Mammary epithelial cell (primary cell): Measurements from ENCODE around the gene TIMM8A.

Experiments
- EZH2 ChIP-seq: IDR thresholded peaks from 2 replicates; pipeline ENCODE4 v1.6.1; 2012; ENCODE audit warnings: low read length, inconsistent platforms, borderline replicate concordance
- TF ChIP-seq, protein P1 (sequence below), 2 donors: IDR thresholded peaks in 1 of 2; conservative IDR thresholded peaks in 1 of 2; 2 replicates each; pipeline ENCODE4 v1.5.1; 2011 to 2012; ENCODE audit warnings: inconsistent platforms in 2 of 2, low read length in 2 of 2, mild to moderate bottlenecking in 2 of 2, control low read depth in 1 of 2, low read depth in 1 of 2; ENCODE audit not compliant: insufficient read depth in 1 of 2; ENCODE audit errors: extremely low read depth in 1 of 2

DNA sequence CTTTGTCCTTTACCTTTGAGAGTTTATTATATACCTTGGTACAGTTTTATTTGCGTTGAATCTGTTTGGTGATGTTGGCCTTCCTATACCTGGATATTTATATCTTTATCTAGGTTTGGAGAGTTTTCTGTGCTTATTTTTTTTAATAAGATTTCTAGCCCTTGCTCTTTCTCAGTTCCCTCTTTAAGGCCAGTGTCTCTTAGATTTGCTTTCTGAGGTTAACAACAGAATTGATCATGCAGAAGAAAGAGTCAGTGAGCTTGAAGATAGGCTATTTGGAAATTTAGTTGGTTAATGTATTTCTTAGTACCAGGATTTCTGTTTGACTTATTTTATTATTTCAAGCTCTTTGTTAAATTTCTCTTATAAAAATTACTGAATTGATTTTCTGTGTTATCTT lies 44.8 kb downstream of the TIMM8A start:
- TF ChIP-seq, protein P1, sequence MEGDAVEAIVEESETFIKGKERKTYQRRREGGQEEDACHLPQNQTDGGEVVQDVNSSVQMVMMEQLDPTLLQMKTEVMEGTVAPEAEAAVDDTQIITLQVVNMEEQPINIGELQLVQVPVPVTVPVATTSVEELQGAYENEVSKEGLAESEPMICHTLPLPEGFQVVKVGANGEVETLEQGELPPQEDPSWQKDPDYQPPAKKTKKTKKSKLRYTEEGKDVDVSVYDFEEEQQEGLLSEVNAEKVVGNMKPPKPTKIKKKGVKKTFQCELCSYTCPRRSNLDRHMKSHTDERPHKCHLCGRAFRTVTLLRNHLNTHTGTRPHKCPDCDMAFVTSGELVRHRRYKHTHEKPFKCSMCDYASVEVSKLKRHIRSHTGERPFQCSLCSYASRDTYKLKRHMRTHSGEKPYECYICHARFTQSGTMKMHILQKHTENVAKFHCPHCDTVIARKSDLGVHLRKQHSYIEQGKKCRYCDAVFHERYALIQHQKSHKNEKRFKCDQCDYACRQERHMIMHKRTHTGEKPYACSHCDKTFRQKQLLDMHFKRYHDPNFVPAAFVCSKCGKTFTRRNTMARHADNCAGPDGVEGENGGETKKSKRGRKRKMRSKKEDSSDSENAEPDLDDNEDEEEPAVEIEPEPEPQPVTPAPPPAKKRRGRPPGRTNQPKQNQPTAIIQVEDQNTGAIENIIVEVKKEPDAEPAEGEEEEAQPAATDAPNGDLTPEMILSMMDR (conservative IDR thresholded peaks at IDR 0.05 in 1 of 2, IDR thresholded peaks at IDR 0.05 in 1 of 2; ENCODE audit: extremely low read depth in 1 of 2, insufficient read depth in 1 of 2, low read depth in 1 of 2, low read length in 2 of 2): no peak
- TF ChIP-seq EZH2: no peak
